Measurements from ENCODE around the gene COL20A1. TPM values are rescaled to one million over a fixed set of nuclear protein-coding genes. Genes with fewer than 3 reads are reported as not detected.

The COL20A1 gene
- total RNA-seq, 1 donor from 2014 or later, result not detected

DNA sequence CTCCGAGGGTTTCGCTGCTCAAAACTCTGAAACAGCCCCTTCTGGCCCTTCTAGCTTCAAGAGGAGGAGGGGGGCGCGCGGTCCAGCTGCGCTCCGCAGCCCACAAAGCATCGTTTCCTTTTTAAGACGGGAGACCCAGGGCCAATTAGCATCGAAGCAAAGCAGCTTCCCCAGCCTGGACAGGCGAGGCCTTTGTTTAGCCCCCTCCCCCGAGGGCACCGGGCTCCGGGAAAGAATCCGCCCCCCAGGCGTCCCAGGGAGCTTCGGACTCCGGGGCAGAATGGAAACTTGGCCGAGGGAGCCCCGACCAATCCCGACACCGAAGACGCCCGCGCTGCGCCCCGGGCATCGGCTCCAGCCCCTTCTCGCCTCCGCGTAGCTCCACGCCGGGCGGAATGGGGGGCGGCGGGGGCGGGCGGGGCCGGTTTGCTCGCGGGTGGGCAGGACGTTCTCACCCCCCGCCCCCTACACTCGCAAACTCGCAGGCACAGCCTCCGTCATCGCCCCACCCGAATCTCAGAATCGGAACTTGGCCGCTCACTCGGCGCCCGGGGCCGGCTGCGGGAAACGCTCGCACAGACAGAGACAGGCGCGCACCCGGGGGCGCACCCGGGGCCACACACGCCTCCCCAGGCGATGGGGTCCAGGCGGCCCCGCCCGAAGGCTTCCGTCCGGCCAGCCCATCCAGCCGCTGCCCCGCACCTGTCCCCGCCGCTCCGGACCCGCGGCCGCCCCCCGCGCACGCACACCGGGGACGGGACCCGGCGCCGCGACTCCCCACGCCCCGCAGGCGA lies 39.4 kb upstream of the COL20A1 start:
- H3K27me3 ChIP-seq (ENCODE audit: control insufficient read depth, insufficient read depth, low read length), result peaks cover 45% of the 10 kb centered on the region
- TF ChIP-seq, protein P1, sequence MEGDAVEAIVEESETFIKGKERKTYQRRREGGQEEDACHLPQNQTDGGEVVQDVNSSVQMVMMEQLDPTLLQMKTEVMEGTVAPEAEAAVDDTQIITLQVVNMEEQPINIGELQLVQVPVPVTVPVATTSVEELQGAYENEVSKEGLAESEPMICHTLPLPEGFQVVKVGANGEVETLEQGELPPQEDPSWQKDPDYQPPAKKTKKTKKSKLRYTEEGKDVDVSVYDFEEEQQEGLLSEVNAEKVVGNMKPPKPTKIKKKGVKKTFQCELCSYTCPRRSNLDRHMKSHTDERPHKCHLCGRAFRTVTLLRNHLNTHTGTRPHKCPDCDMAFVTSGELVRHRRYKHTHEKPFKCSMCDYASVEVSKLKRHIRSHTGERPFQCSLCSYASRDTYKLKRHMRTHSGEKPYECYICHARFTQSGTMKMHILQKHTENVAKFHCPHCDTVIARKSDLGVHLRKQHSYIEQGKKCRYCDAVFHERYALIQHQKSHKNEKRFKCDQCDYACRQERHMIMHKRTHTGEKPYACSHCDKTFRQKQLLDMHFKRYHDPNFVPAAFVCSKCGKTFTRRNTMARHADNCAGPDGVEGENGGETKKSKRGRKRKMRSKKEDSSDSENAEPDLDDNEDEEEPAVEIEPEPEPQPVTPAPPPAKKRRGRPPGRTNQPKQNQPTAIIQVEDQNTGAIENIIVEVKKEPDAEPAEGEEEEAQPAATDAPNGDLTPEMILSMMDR (IDR thresholded peaks at IDR 0.05; ENCODE audit: insufficient read depth, low read length, poor library complexity, severe bottlenecking), result no peak
- no peaks in the 10 kb centered on the region for H3K36me3 ChIP-seq (ENCODE audit: control insufficient read depth, insufficient read depth, low read length)
- peak overlapping the region; percentile 41 for H3K4me3 ChIP-seq (ENCODE audit: low read depth, low read length)
- no peak for DNase-seq (ENCODE audit: low read depth)

DNA sequence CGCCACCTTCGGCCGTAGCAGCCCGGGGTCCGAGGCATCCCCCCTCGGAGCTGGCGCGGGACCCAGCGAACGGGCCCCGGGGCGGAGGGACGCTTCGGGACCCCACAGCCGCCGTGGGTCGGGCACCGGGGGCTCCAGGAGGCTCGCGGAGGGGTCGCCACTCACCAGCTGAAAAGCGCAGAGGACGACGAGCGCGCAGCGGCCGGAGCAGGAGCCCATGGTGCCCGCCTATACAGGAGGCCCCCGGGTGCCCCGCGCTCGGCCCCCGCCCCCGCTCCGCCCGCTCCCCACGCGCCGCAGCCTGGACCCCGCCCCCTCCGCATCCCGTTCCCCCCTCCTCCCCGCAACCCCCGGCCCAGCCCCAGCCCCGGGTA lies 38.8 kb upstream of the COL20A1 start, which contains the start of gene NKAIN4:
Gene NKAIN4, minus strand, starts transcription at position 232 of the 374 bp plus-strand sequence. Its CDS starts 13 bp downstream, at position 219.
- TF ChIP-seq, protein P1 (IDR thresholded peaks at IDR 0.05; ENCODE audit: insufficient read depth, low read length, poor library complexity, severe bottlenecking), result no peak

DNA sequence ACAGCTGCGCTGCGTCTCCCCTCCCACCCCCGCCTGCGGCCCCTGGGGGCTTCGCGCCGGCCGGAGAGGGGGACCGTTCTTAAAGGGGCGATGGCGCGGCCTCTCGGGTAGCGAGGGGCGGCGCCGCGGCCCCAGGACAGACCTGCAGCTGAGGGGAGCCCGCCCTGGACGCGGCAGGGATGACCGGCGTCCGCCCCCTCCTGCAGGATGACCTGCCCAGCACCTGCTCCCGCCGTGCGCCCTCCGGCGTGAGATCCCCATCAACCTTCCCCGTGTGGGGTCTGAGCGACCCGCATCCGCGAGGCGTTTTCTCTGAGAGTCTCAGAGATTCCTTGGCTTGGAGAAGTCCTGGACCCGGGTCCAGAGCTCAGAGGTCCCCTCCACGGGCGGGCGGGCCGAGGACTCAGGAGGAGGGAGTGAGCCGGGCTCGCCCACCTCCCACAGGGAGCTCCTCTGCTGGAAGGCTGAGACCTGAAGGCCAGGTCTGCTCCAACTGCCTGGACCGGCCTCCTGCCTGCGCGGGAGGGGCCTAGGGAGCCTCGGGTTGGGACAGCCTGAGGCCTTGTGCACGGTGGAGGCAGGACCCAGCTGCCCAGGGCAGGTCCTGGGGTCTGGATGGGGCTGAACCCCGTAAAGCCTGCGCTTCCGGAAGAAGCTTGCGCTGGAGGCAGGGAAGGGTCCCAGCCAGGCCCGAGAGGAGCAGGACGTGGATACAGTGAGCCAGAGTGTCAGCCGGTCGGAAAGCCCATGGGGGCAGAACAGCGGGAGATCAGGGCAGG lies 38.2 kb upstream of the COL20A1 start:
- TF ChIP-seq, protein P1 (IDR thresholded peaks at IDR 0.05; ENCODE audit: insufficient read depth, low read length, poor library complexity, severe bottlenecking), result peak; percentile 37
- Histone ChIP-seq H3K36me3 (ENCODE audit: control insufficient read depth, insufficient read depth, low read length) (no peaks in the 10 kb centered on the region), H3K27me3 (ENCODE audit: control insufficient read depth, insufficient read depth, low read length) (peaks cover 51% of the 10 kb centered on the region), H3K4me3 (ENCODE audit: low read depth, low read length) (peak overlapping the region; percentile 41)
- DNase-seq (ENCODE audit: low read depth), result no peak

More for the DNA sequence above, 38.8 kb upstream of the COL20A1 start, which contains the start of gene NKAIN4:
- Histone ChIP-seq H3K27me3 (ENCODE audit: control insufficient read depth, insufficient read depth, low read length) (peaks cover 46% of the 10 kb centered on the region), H3K36me3 (ENCODE audit: control insufficient read depth, insufficient read depth, low read length) (no peaks in the 10 kb centered on the region), H3K4me3 (ENCODE audit: low read depth, low read length) (peak within 1 kb of the TSS; percentile 41)
- DNase-seq (ENCODE audit: low read depth), result no peak

DNA sequence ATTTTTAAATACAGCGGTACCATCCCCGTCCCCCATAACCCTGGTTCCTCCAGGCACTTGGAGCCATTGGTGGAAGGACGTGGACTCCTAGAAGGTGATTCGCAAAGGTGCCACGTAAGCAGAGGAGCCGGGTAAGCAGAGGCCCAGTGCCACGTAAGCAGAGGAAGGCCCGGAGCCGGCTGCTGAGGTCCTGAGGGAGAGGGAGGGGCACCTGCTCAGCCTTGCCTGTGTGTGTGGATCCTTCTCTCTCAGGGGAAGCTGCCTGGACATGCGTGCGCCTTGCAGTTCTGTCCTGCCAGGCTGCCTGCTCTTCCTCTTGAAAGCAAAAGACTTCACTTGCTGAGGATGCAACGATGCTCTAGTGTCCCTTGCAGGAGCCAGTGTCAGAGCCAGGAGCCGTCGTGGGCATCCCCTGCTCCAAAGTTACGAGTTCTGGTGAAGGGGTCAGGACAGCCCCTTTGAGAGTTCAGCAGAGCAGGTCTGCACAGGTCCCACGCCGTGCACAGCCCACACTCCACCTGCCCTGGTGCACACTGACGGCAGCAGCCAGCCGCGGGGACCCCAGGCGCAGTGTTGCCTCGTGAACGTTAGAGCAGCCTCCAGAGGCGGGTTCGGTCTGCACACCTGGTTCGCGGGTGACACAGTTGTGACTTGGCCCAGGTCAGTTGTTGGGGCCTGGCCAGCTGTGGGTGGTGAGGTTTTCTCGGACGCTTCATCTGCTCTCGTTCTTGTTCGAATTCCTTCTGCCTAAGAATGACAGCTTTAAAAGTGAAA lies 36.9 kb upstream of the COL20A1 start:
- H3K27me3 ChIP-seq (ENCODE audit: control insufficient read depth, insufficient read depth, low read length), result peaks cover 64% of the 10 kb centered on the region
- no peaks in the 10 kb centered on the region for H3K36me3 ChIP-seq (ENCODE audit: control insufficient read depth, insufficient read depth, low read length)
- H3K4me3 ChIP-seq (ENCODE audit: low read depth, low read length), result no peak overlapping the region
- no peak for DNase-seq (ENCODE audit: low read depth)
- TF ChIP-seq, protein P1 (IDR thresholded peaks at IDR 0.05; ENCODE audit: insufficient read depth, low read length, poor library complexity, severe bottlenecking), result no peak

DNA sequence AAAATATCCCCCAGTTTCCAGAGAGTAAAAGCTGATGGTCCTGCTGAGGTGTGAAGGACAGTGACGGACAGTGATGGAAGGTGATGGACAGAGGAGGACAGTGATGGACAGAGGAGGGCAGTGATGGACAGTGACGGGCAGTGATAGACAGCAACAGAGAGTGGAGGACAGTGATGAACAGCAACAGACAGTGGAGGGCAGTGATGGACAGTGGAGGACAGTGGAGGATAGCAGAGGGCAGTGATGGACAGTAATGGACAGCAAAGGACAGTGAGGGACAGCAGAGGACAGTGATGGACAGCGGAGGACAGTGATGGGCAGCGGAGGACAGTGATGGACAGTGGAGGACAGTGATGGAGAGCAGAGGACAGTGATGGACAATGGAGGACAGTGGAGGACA lies 36.0 kb upstream of the COL20A1 start:
- DNase-seq (ENCODE audit: low read depth), result no peak
- Histone ChIP-seq H3K27me3 (ENCODE audit: control insufficient read depth, insufficient read depth, low read length) (peaks cover 68% of the 10 kb centered on the region), H3K4me3 (ENCODE audit: low read depth, low read length) (no peak overlapping the region), H3K36me3 (ENCODE audit: control insufficient read depth, insufficient read depth, low read length) (no peaks in the 10 kb centered on the region)
- TF ChIP-seq, protein P1 (IDR thresholded peaks at IDR 0.05; ENCODE audit: insufficient read depth, low read length, poor library complexity, severe bottlenecking), result no peak
